SK-N-MC (cell line): Measurements from ENCODE around the gene TMPRSS6.

ENCODE experiments used
- DNase-seq: peaks from one replicate; pipeline ENCODE4 v3.0.0-alpha.2; 2011; ENCODE audit warnings: low read depth, low spot score
- H3K27ac ChIP-seq: fragments of 200-600 bp; sonication (generic); 2 replicates; pipeline ENCODE4 v1.5.1; 2016; ENCODE audit warnings: mixed run types
- H3K36me3 ChIP-seq: fragments of 200-600 bp; sonication (generic); 2 replicates; pipeline ENCODE4 v1.6.1; 2017; ENCODE audit warnings: antibody characterized with exemption, low read length, mixed read lengths; ENCODE audit not compliant: insufficient read depth
- H3K4me3 ChIP-seq: fragments of 200-600 bp; sonication (generic); 2 replicates; pipeline ENCODE4 v1.5.1; 2016
- H3K9ac ChIP-seq: fragments of 200-600 bp; sonication (generic); 2 replicates; pipeline ENCODE4 v1.8.0; 2017; ENCODE audit warnings: mixed run types, mixed read lengths; ENCODE audit not compliant: insufficient read length
- H3K9me3 ChIP-seq: fragments of 200-600 bp; sonication (generic); 2 replicates; pipeline ENCODE4 v1.6.1; 2017; ENCODE audit warnings: low read depth, mild to moderate bottlenecking, antibody characterized with exemption, low read length, moderate library complexity, mixed read lengths
- EZH2 ChIP-seq: fragments of 200-600 bp; sonication (generic); IDR thresholded peaks from one replicate; pipeline ENCODE4 v1.6.1; 2017; ENCODE audit warnings: antibody characterized with exemption
- FOXP2 ChIP-seq: optimal IDR thresholded peaks from 2 replicates; pipeline ENCODE3; 2011; ENCODE audit warnings: mild to moderate bottlenecking, moderate library complexity; ENCODE audit not compliant: insufficient read depth; ENCODE audit errors: extremely low read length, control extremely low read depth
- POLR2AphosphoS5 ChIP-seq: IDR thresholded peaks from 2 replicates; pipeline ENCODE4 v1.6.1; 2012; ENCODE audit warnings: mild to moderate bottlenecking, low read depth, low read length, borderline replicate concordance

TMPRSS6 gene

GRCh38 chr22:37018815-37019308 is 90.7 kb downstream of the TMPRSS6 start:
- no peaks in the 10 kb centered on the region for H3K36me3 ChIP-seq
- H3K4me3 ChIP-seq: peak overlapping the region; percentile 64
- TF ChIP-seq FOXP2: no peak
- TF ChIP-seq EZH2: no peak
- TF ChIP-seq POLR2AphosphoS5: no peak
- DNase-seq: no peak
- H3K27ac ChIP-seq: no peak overlapping the region
- H3K9me3 ChIP-seq: no peaks in the 10 kb centered on the region
- no peak overlapping the region for H3K9ac ChIP-seq

DNA sequence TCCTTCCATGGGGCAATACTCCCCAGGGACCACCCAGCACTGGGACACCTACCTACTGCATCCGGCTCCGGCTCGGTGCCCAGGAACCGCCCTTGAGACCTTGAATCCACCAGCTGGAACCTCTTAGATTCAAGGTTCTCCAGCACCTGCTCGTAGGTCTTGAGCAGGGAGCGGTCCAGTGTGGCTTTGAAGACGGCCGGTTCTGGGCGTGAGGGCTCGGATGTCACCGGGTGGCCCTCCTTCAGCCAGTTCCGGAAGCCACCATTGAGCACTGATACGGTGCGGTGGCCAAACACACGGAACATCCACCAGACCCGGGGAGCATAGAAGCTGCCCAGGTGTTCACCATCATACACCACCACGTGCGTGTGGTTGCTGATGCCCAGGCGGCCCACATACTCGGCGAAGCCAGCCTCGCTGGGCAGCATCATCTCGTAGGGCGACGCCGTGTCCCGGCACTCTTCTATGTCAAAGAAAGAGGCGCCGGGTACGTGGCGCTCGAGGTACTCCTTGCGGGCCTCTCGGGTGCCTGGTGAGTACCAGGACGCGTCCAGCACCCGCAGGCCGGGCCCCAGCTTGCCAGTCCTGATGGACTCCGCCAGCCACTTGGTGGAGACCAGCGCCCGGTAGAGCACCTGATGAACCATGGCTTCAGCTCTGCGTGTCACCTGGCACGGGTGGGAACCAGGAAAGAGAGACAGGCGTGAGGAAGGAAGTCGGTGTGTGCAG is 91.3 kb downstream of the TMPRSS6 start:
- Histone ChIP-seq H3K4me3 (peak overlapping the region; percentile 64), H3K27ac (no peak overlapping the region), H3K9me3 (no peaks in the 10 kb centered on the region), H3K36me3 (no peaks in the 10 kb centered on the region), H3K9ac (no peak overlapping the region)
- no peak for DNase-seq
- no peak for TF ChIP-seq FOXP2
- TF ChIP-seq POLR2AphosphoS5: no peak
- TF ChIP-seq EZH2: no peak

DNA sequence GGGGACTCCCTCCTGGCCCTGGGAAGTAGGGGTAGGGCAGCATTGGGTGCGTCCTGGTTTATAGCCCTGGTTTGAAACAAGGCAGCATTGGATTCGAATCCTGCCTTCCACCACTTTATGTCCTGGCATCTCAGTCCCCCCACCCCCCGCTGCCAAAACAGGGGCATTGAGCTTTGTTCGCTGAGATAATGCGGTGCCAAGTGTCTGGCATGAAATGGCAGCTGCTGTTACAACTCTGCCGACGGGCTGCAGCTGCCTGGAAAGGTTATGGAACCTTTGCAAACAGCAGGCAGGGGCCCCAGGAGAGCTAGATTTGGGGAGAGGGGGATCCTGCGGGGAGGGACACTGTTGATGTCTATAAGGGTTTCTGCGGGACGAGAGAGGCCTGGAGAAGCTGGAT is 92.2 kb downstream of the TMPRSS6 start:
- Histone ChIP-seq H3K4me3 (no peak overlapping the region), H3K36me3 (no peaks in the 10 kb centered on the region), H3K9me3 (no peaks in the 10 kb centered on the region), H3K9ac (no peak overlapping the region), H3K27ac (no peak overlapping the region)
- no peak for TF ChIP-seq EZH2
- no peak for DNase-seq

GRCh38 chr22:37016134-37016910 is 93.2 kb downstream of the TMPRSS6 start:
- TF ChIP-seq EZH2: no peak
- TF ChIP-seq POLR2AphosphoS5: no peak
- no peak for TF ChIP-seq FOXP2
- DNase-seq: no peak
- Histone ChIP-seq H3K4me3 (no peak overlapping the region), H3K9me3 (no peaks in the 10 kb centered on the region), H3K27ac (no peak overlapping the region), H3K36me3 (no peaks in the 10 kb centered on the region), H3K9ac (no peak overlapping the region)

DNA sequence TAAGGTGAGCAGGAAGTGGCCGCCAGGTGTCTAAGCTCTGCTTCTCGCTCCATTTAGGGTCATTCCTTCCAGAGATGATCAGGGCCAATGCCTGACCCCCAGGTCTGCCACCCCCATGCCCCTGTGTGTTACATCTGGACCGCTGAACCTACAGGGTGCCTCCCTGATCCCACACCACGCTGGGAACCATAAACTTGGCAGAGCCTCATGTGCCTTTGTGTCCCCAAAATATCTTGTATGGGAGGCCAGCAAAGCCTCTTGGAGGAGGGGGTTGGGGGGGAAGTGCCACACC is 94.0 kb downstream of the TMPRSS6 start:
- H3K9ac ChIP-seq: no peak overlapping the region
- H3K4me3 ChIP-seq: no peak overlapping the region
- no peak for DNase-seq
- no peaks in the 10 kb centered on the region for H3K36me3 ChIP-seq
- H3K27ac ChIP-seq: no peak overlapping the region
- TF ChIP-seq POLR2AphosphoS5 (no peak), EZH2 (no peak), FOXP2 (no peak)
- H3K9me3 ChIP-seq: no peaks in the 10 kb centered on the region
